GM04504 (cell line): ENCODE data around the gene SCFD2.
"Not testable (repeated sequence)": the region's sequence is repeated elsewhere in the genome, so short reads cannot be mapped to it uniquely, and the experiment has no call there.

Experiments
- DNase-seq: peaks from one replicate; pipeline ENCODE4 v3.0.0-alpha.2; 2012; ENCODE audit warnings: low read depth

SCFD2 gene

DNA sequence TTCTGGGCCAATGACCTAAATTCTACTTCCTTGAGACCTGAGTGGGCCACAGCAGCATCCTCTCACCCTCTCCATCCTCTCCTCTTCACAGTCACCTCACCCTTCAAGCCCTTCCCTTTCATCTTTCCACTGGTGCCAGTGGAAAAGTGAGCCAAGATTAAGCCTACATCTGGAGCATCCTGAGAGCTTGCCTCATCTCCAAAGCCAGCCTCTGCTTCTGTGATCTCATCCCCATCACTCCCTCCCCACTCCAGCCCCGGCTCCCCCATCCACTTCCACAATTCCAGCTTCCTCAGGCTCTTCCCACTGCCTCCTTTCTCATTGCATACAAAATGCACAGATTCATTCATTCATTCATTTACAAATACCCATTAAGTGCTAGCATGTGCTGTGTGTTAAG is 513.8 kb downstream of the SCFD2 start:
- no peak for DNase-seq

DNA sequence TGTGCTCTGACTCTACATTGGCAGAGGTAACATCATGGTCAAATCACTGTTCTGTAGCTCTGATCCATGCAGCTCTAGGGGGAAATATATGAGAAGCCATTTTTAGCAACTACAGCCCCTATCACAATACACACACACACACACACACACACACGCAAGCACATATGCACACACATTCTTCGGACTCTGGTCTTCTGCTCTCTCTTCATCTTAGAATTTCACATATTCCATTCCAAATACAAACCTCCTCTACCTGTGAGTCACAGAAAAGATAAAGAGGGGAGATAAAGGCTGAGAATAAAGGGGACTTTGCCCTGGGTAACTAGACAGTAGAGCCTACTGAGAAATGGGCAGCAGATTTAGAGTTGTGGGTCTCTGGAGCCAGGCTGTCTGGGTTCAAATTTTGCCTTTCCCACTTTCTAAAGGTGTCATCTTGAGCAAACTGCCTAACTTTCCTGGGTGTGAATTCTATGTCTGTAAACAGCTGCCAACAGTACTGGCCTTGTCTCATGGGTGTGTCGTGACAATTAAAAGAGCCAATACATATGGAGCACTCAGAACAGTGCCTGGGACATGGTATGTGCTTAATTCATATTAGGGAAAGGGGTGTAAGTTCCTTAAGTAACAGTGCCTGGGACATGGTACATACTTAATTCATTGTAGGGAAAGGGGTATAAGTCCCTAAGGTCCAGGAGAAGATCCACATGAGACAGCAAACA is 515.3 kb downstream of the SCFD2 start:
- no peak for DNase-seq

DNA sequence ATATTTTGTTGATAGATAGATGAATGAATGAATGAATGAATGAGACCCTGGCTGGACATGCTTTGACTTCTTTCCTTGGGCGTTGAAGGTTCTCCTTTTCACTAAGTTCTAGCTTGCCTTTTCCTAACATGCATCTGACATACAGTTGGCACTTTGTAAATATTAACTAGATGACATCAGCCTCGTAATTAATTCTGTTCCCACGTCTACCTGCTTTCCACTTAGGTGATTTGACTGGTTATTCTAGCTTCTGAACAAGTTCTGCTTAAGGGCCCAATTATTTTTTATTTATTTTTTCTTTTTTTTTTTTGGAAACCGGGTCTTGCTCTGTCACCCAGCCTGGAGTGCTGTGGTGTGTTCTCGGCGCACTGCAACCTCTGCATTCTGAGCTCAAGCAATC is 517.6 kb downstream of the SCFD2 start:
- no peak for DNase-seq

GRCh38 chr4:52846502-52846901 is 519.4 kb downstream of the SCFD2 start:
- no peak for DNase-seq

DNA sequence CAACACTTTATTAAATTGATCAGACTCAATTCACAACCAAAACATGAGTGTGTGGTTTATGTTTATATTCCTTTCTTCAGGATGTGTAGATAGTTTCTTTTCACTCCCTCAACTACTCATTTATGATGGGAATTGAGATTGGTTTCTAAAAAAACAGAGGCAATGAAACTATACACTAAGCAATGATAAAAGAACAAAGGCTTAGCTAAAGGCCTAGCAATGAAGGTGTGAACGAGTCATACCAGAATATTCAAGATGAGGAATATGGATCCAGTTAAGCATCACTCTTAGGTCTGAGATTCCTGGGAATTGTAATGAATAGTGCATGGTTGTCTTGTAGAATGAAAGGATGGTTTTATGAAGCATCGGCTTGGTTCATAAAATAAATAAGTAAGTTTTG is 521.3 kb downstream of the SCFD2 start:
- no peak for DNase-seq

DNA sequence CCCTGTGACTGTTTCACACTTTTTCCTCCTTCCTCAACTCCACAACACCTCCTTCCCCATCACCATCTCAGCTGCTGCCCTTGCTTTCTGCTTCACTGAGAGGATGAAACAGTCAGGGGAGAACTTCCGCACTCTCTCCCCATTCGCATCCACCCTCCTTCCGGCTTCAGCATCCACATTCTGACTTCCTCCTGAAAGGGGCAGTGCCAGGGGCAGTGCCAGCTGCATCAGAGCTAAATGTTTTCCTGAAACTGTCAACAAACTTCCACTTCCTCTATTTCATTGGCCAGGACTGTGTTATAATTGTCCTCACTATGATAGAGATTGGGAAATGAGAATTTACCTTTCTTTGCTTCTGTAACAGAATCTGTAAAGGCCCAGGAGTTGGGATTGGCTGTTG is 521.9 kb downstream of the SCFD2 start:
- DNase-seq = no peak

DNA sequence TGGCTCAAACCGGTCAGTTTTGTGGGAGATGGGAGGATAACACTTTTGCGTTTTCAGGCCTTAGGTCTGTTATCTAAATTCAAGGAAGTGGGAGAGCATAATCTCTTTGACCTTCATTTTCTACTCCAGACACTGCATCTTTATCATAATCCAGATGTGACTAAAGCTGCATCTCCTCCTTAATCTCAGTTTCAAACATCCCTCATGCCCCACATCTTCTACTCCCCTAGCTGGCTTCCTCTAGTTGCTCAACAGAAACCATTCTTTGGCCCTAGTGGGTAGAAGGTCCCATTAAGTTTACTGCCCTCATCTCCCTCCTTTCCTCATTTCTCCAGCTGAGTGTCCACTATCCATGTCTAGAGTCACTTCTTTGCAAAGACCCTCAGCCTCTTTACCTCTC is 522.5 kb downstream of the SCFD2 start:
- no peak for DNase-seq

GRCh38 chr4:52842792-52843191 is 523.1 kb downstream of the SCFD2 start:
- DNase-seq = no peak

GRCh38 chr4:52841682-52842456 is 524.0 kb downstream of the SCFD2 start:
- DNase-seq = peak; percentile 43

DNA sequence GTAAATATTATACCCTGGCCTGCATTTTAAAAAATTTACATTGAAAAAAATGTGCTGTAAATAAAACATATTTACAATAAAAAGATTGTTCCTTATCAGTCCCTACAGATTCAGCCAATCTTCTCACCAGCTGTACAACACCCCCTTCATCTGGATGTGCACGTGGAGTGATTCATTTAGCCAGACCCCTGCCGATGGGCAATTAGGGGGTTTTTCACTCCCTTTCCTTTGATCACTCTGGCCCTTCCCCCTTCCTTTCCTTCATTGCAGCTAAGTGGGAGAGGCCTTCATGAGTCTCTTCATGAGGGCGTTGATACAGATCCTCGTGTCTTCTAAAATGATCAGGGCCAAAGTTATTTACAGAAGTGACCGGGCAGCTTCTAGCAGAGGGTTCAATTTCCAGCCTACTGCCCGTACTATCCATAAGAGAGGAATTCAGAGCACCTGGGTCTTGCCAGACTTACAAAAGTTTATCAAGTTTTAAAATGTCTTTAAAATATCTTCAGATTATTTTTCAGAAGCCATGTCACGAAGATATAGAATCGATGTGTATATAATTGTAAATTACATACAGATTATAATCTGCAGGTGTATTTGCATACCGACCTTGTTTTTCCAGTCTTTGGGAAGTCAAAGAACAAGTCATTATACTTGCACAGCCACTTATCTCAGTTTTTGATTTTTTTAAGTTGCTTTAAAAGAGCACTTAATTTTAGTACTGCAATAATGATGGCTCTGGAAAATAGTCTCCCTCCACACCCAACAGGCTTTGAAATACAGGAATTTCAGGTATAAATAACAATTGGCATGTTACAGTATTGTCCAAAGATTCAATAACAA is 525.1 kb downstream of the SCFD2 start:
- DNase-seq = no peak

GRCh38 chr4:52838729-52839586 is 526.9 kb downstream of the SCFD2 start:
- DNase-seq = no peak

DNA sequence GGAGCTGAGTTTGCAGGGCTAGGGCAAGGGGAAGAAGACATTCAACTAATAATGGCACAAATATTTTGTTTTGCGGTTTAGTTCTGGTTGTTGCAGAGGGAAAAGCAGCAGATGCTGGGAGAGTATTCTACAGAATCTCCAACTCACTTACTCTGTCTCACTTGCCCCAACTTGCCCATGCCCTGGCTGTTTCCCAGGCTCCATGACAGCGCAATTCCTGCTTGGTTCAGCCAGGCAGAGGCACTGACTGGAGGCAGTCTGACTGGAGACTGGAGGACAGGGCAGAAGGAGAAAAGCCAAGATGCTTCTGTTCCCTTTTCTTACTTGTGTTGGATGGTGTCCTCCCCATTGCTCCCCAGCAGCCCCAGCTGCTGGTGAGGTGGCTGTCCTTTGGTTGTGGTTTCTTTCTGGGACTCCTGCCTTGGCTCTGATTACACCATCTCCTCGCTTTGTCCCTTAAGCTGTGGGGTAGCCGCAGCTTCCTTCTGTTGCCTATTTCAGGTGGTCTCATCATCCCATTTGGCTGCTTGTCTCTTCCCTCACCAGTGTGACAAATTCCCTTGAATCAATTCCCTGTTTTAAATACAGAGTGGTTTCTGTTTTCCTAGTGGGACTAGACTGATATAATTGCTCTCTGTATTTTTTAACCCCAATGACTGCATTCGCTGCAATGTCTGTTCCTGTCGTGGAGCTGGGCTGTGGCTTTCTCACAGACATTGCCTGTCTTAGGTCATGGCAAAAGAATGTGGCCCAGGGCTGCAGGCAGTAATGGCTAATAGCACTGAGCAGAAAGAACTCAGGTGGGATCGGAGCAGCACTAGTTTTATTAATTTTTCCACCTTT is 527.9 kb downstream of the SCFD2 start:
- peak; percentile 56 for DNase-seq

GRCh38 chr4:52836678-52837077 is 529.2 kb downstream of the SCFD2 start:
- peak; percentile 73 for DNase-seq

- no peak for DNase-seq
Measured at GRCh38 chr4:52836120-52836519, 529.7 kb downstream of the SCFD2 start.

DNA sequence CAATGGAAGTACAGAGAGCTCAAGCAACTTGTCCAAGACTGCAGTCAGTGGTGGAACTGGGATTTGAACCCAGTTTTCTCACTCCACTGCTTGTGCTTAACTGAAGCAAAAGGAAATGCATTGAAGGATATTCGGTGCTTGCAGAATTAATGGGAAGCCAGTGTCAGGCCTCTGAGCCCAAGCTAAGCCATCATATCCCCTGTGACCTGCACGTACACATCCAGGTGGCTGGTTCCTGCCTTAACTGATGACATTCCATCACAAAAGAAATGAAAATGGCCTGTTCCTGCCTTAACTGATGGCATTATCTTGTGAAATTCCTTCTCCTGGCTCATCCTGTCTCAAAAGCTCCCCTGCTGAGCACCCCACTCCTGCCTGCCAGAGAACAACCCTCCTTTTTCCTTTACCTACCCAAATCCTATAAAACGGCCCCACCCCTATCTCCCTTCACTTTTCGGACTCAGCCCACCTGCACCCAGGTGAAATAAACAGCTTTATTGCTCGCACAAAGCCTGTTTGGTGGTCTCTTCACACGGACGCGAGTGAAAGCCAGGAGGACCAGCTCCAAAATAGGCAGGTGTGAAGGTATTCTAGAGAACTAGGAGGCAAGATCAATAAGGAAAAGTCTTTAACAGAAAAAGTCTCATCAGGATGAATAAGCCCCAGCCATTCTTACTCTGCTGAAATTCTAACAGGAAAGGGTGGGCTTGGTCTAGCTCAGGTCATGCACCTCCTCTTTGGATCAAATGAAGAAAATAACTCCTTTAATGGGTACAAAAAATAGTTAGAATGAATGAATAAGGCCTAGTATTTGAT is 531.0 kb downstream of the SCFD2 start:
- DNase-seq = not testable (repeated sequence)

DNA sequence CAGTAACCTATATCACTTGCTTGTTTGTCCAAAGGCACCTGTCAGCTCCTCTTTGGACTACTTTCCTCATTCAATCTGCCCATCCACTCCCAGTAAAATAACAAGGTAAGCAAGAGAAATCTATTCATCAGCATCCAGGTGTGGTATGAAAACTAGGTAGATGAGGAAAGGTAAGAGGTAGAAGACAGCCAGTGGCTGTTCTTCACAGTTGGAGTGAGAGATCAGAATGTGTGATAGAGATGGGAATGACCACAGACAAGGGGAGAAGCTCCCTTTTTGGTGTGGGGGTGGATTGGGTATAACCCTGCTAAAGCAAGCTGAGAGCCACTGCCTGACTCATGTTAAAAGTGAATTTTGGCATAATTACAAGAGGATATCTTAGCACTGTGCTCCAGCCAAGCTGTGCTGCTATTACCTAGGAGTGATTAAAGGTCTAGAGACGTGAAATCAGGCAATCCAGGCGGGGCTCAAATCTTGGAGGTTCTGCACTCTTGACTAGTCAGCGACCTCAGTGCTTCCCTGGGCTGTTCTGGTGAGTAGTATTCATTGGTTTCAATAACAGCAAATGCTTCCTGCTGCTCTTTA is 531.8 kb downstream of the SCFD2 start:
- no peak for DNase-seq

GRCh38 chr4:52825460-52826090 is 540.3 kb downstream of the SCFD2 start:
- no peak for DNase-seq

DNA sequence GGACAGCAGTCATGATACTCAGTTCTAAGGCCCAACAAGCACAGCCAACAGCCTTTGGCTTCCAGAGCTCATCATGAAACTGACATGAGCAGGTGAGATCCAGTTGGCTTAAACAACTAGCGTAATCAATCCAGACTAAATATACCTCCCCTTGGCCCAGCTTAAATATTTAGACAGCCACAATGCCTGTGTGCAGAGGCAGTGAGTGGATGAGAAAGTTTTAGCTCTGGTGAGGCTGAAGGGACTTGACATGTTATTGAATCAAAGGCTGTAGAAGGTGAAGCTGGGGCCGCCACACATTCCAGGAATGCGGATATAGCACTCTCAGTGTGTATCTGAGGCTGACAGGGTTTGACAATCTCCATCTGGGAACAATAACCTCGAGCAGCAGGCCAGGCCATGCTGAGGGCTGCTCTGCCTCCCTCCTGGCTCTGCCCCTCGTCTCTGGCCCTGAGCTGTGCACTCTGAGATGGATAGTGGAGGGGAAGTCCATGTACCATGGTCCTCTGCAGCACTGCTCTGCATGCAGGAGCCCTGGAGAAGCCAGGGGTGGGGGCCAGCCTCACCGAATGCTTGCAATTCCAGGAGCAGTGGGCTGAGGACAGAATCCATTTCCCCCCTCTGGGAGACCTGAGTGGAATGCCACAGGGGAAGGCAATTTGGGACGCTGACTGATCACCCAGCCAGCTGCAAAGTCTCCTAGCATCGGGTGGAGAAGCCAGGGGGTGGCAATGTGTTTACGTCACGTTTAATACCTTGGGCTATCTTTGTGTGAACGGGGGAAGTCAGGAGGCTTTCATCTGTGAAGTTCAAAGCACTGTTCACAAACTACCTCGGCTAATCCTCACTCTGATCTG is 541.0 kb downstream of the SCFD2 start:
- no peak for DNase-seq
